GM12872 (cell line): ENCODE measurements around the gene FNIP1.

Source experiments
- TF ChIP-seq, protein P1 (sequence below): IDR thresholded peaks from 3 replicates; pipeline ENCODE4 v1.5.1; 2011; ENCODE audit warnings: low read depth, mild to moderate bottlenecking, low read length, moderate library complexity; ENCODE audit not compliant: insufficient read depth

Gene FNIP1

DNA sequence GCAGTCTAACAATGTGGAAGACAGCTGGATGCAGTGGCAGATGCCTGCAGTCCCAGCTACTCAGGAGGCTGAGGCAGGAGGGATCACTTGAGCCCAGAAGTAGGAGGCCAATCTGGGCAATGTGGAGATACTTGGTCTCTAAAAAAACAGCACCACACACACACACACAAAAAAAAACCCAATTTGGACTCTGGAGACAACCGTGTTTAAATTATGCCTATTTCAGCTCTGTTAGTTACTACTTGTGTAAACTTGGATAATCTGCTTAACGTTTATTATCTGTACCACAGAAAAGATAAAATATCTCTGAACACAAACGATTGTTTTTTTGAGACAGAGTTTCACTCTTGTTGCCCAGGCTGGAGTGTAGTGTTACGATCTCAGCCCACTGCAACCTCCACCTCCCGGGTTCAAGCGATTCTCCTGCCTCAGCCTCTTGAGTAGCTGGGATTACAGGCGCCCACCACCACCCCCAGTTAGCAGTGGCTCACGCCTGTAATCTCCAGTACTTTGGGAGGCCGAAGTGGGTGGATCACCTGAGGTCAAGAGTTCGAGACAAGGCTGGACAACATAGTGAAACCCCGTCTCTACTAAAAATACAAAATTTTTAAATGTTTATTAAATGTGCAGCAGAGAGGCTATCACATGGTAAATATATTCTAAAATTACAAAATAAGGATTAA lies 179.5 kb downstream of the FNIP1 start:
- TF ChIP-seq, protein P1, sequence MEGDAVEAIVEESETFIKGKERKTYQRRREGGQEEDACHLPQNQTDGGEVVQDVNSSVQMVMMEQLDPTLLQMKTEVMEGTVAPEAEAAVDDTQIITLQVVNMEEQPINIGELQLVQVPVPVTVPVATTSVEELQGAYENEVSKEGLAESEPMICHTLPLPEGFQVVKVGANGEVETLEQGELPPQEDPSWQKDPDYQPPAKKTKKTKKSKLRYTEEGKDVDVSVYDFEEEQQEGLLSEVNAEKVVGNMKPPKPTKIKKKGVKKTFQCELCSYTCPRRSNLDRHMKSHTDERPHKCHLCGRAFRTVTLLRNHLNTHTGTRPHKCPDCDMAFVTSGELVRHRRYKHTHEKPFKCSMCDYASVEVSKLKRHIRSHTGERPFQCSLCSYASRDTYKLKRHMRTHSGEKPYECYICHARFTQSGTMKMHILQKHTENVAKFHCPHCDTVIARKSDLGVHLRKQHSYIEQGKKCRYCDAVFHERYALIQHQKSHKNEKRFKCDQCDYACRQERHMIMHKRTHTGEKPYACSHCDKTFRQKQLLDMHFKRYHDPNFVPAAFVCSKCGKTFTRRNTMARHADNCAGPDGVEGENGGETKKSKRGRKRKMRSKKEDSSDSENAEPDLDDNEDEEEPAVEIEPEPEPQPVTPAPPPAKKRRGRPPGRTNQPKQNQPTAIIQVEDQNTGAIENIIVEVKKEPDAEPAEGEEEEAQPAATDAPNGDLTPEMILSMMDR, result no peak

DNA sequence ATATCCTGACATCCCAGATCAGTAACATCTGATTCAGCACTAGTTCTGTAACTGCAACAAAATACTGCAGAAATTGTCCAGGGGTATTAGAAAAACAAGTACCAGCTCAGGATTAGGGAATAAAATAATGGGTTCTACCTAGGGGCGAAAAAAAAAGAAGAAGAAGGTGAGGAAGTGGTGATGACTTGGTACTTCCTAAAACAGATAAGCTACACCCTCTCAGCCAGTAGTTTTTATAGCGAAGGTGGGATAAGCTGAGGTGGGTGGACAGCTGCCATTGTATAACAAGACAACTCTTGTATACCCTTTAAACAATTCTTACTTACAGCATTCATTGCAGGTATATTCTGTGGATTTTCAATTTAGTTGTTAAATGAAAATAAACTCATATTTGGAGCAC lies 180.9 kb downstream of the FNIP1 start:
- TF ChIP-seq, protein P1, result no peak

DNA sequence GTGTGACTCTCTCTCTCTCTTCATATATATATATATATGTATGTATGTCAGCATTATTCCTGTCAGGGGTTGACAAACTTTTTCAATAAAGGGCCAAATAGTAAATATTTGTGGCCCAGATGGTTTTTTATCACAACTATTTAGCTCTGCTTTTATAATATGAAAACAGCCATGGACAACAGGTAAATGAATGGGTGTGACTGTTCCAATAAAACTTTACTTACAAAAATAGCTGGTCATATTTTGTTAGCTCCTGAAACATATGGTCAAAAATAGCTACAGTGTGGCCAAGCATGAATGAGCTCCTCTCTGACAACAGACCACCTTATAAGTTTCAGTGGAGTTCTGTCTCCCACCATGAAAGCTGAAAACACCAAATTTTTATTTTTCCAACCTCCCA lies 183.4 kb downstream of the FNIP1 start:
- TF ChIP-seq, protein P1, result no peak

DNA sequence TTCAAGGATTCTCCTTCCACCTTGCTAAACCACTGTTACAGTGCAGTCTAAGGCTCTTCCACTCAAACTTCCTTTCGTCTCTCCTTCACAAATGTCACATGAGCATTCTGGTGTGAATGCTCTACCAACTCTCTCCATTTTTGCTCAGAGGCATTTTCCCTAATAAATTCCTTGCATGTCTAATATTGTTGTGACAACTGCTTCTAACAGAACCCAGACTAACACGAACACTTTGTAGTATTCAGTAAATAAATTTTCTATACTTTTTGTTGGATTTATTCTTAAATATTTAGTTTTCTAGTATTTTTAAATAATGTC lies 185.8 kb downstream of the FNIP1 start:
- TF ChIP-seq, protein P1, result no peak

DNA sequence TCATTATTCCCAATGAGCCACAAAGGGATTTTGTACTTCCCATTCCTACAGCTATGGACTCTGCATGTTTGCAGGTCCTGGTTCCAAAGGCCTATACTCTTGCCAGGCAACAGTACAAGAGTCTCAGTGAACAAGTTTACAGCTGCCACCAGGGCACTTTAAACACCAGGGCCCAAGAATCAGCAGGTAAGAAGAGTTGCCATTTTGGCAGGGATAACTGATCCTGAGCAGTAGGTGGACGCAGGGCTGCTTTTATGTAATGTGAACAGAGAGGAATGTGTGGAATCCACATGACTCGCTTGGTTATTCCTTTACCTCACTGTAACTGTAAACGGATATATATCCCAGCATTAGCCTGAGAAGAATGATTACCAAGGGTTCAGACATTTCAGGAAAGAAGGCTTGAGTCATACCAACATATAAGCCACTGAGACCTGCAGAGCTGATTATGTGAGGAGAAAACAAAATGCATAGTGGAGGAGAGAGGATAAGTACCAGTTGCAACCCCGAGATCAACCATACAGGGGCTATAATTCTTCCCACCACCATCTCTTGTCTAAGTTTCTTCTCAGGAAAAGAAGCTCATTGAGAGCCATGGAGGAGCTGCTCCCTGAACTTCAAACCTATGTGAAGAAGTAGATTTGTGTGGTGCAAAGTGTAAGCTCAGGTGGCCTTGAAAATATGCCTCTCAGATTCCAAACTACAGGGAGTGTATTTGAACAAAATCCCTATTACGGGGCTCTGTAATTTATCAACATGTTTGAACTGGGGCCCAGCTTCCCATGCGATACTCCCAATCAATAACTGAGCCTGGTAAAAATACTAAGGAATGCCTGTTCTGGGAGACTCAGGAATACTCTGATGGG lies 186.4 kb downstream of the FNIP1 start:
- TF ChIP-seq, protein P1, result no peak

DNA sequence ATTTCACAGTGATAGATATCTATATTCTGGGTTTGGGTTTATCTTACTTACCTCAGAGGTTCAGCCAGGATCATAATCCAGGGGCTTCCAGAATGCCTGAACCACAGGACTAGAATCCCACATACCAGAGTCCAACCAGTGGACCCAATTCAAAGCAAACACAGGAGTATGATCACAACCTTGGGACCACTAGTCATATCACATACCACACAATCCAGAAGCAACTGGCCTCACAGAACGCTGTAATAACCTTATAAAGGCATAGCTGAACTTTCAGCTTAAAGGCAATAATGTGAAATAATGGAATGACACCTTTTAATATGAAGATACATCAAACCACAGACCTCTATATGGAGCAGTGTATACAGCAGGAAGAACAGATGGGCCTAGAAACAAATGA lies 187.0 kb downstream of the FNIP1 start:
- TF ChIP-seq, protein P1, result no peak

DNA sequence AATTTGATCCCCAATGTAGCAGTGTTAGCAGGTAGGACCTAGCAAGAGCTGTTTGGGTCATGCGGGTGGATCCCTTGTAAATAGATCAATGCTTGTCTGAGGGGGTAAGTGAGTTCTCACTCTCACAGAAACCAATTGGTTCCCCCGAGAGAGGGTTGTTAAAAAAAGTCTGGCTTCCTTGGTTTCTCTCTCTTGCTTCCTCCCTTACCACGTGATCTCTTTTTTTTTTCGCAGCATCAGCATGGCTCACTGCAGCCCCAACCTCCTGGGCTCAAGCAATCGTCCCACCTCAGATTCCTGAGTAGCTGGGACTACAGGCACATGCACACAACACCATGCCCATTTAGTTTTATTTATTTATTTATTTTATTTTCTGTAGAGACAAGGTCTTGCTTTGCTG lies 188.2 kb downstream of the FNIP1 start:
- TF ChIP-seq, protein P1, result no peak
